ENCODE results near the gene SLC35G2. TPM values are rescaled to one million over a fixed set of nuclear protein-coding genes. Genes with fewer than 3 reads are reported as not detected.

Gene SLC35G2
- total RNA-seq, 1 experiment from 2014 or later: 26.4 TPM

DNA sequence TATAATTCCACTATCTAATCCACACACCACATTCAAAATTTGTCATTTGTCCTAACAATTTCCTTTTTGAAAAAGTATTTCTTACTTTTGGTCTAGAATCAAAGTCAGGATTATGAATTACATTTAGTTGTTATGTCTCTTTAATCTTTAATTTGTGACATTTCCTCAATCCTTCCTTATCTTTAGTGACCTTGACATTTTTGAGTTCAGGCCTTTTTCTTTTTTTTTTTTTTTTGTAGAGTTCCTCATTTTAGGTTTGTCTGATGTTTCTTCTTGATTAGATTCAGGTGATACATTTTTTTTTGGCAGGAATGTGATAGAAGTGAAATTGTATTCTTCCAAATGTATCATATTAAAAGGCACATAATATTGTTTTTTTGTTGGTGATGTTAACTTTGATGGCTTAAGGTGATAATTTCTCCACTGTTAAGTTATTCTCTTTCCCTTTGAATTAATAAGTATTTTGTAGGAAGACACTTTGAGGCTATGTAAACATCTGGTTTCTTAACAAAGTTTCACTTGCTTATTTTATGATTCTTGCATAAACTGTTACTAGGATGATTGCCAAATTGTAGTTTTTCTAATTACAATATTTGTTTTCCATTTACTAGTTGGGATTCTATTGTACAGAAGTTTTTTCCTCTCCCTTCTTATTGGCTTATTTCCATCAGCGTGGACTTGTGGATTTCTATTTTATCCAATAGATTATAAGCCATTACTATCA is 16.3 kb downstream of the SLC35G2 start:
- peaks cover 69% of the 10 kb centered on the region for H3K4me1 ChIP-seq (ENCODE audit: insufficient read depth, low read length, poor library complexity, severe bottlenecking)
- CTCF ChIA-PET: no interaction called here
- H3K36me3 ChIP-seq (ENCODE audit: insufficient read depth, low read length, poor library complexity, severe bottlenecking): no peaks in the 10 kb centered on the region
- intact Hi-C loops (cut with micrococcal nuclease; ENCODE audit: unreplicated experiment): loop anchor here (5.0 kb wide), 2 partner anchors 83 to 638 kb away; partner anchors contain the start of genes MSL2 and STAG1
- H3K4me3 ChIP-seq (ENCODE audit: low read depth, low read length, poor library complexity, severe bottlenecking): no peak overlapping the region
- POLR2A ChIA-PET (ENCODE audit: low non-redundant PET): no interaction called here
- H3K27ac ChIP-seq (ENCODE audit: low read depth, low read length, poor library complexity, severe bottlenecking): peak overlapping the region; percentile 91
- no peaks in the 10 kb centered on the region for H3K27me3 ChIP-seq (replicated peaks; ENCODE audit: insufficient read depth, low read depth, low read length, poor library complexity)
- no TSS peak for BruUV-seq (replicated peaks)
- DNase-seq (ENCODE audit: low spot score): no peak
- no peaks in the 10 kb centered on the region for H3K9me3 ChIP-seq (ENCODE audit: low read depth, low read length, poor library complexity, severe bottlenecking)
- TF ChIP-seq, protein P1, sequence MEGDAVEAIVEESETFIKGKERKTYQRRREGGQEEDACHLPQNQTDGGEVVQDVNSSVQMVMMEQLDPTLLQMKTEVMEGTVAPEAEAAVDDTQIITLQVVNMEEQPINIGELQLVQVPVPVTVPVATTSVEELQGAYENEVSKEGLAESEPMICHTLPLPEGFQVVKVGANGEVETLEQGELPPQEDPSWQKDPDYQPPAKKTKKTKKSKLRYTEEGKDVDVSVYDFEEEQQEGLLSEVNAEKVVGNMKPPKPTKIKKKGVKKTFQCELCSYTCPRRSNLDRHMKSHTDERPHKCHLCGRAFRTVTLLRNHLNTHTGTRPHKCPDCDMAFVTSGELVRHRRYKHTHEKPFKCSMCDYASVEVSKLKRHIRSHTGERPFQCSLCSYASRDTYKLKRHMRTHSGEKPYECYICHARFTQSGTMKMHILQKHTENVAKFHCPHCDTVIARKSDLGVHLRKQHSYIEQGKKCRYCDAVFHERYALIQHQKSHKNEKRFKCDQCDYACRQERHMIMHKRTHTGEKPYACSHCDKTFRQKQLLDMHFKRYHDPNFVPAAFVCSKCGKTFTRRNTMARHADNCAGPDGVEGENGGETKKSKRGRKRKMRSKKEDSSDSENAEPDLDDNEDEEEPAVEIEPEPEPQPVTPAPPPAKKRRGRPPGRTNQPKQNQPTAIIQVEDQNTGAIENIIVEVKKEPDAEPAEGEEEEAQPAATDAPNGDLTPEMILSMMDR (conservative IDR thresholded peaks at IDR 0.05; ENCODE audit: low read depth, low read length): no peak
- TF ChIP-seq EZH2 (IDR thresholded peaks at IDR 0.05; ENCODE audit: borderline replicate concordance, low read depth, low read length, poor library complexity, severe bottlenecking): no peak

DNA sequence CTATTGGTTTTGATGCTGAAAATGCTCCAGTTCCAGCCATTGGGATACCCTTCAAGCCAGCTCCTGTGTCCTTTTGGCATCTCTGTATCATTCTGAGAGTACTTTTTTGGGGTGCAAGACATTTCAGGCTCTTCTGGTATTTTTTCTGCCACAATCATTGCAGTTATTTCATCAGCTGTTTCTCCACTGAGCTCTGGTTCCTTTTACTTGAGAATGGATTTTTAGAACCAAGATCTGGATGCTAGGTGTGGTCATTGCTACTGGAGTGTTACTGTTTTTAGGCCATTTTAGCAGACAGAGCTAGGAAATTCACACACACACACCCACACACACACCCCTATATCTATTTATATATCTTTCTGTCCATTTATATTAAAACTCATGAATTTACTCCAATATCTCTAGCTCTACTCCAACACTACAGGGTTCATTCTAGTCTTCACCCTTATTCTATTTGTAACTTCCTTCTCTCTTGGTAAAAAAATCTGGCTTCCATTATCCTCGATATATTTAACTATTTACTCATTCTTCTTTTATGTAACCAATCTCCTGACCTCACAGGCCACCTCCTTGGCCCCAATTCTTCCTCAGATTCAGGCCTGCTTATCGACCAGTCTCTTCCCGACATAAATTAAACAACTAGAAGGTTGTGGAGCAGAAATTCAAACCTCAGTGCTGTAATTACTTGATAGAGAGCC is 17.0 kb downstream of the SLC35G2 start:
- H3K27me3 ChIP-seq (replicated peaks; ENCODE audit: insufficient read depth, low read depth, low read length, poor library complexity): no peaks in the 10 kb centered on the region
- CTCF ChIA-PET: no interaction called here

DNA sequence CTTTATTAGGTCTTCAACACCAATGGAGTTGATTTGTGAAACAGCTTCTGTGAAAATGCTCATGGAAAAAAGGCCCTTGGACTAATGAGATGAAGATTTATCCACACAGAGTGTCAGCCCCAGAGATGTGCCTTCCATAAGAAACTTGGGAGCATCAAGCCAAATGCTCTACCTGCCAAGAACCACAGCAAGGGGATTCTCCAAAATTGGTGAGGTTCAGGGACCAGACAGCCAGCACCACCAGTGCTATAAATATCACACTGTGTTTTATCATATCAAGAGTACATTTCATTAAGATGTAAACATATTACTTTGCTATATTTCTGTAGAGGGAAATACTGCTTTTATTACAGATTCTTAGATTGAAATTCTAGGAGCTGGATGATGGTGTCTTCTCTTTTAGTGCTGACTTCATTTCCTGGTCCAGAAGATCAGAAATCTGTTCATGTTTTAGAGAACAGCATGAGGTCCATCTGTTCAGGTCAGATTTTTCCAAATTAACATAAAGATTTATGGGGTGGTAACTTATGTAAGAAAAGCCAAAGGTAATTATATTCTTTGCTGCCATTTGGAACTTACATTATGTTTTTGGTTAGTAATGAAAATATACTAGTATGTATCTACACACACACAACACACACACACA is 17.7 kb downstream of the SLC35G2 start:
- intact Hi-C loops (cut with micrococcal nuclease; ENCODE audit: unreplicated experiment): loop anchor here (5.0 kb wide), 2 partner anchors 84 to 639 kb away; partner anchors contain the start of genes MSL2 and STAG1
- DNase-seq (ENCODE audit: low spot score): peak; percentile 79
- POLR2A ChIA-PET (ENCODE audit: low non-redundant PET): no interaction called here
- no peaks in the 10 kb centered on the region for H3K27me3 ChIP-seq (replicated peaks; ENCODE audit: insufficient read depth, low read depth, low read length, poor library complexity)
- no peaks in the 10 kb centered on the region for H3K9me3 ChIP-seq (ENCODE audit: low read depth, low read length, poor library complexity, severe bottlenecking)
- peaks cover 73% of the 10 kb centered on the region for H3K4me1 ChIP-seq (ENCODE audit: insufficient read depth, low read length, poor library complexity, severe bottlenecking)
- H3K36me3 ChIP-seq (ENCODE audit: insufficient read depth, low read length, poor library complexity, severe bottlenecking): no peaks in the 10 kb centered on the region
- H3K27ac ChIP-seq (ENCODE audit: low read depth, low read length, poor library complexity, severe bottlenecking): peak overlapping the region; percentile 91
- no peak overlapping the region for H3K4me3 ChIP-seq (ENCODE audit: low read depth, low read length, poor library complexity, severe bottlenecking)
- TF ChIP-seq, protein P1 (conservative IDR thresholded peaks at IDR 0.05; ENCODE audit: low read depth, low read length): no peak
- TF ChIP-seq EZH2 (IDR thresholded peaks at IDR 0.05; ENCODE audit: borderline replicate concordance, low read depth, low read length, poor library complexity, severe bottlenecking): no peak
- CTCF ChIA-PET: no interaction called here
- no TSS peak for BruUV-seq (replicated peaks)

More for the DNA sequence above, 17.0 kb downstream of the SLC35G2 start:
- POLR2A ChIA-PET (ENCODE audit: low non-redundant PET): no interaction called here
- no peaks in the 10 kb centered on the region for H3K9me3 ChIP-seq (ENCODE audit: low read depth, low read length, poor library complexity, severe bottlenecking)
- H3K27ac ChIP-seq (ENCODE audit: low read depth, low read length, poor library complexity, severe bottlenecking): peak overlapping the region; percentile 91
- peaks cover 76% of the 10 kb centered on the region for H3K4me1 ChIP-seq (ENCODE audit: insufficient read depth, low read length, poor library complexity, severe bottlenecking)
- no peak for DNase-seq (ENCODE audit: low spot score)
- intact Hi-C loops (cut with micrococcal nuclease; ENCODE audit: unreplicated experiment): loop anchor here (5.0 kb wide), 2 partner anchors 84 to 639 kb away; partner anchors contain the start of genes MSL2 and STAG1
- BruUV-seq (replicated peaks): no TSS peak
- no peak overlapping the region for H3K4me3 ChIP-seq (ENCODE audit: low read depth, low read length, poor library complexity, severe bottlenecking)
- no peaks in the 10 kb centered on the region for H3K36me3 ChIP-seq (ENCODE audit: insufficient read depth, low read length, poor library complexity, severe bottlenecking)
- no peak for TF ChIP-seq EZH2 (IDR thresholded peaks at IDR 0.05; ENCODE audit: borderline replicate concordance, low read depth, low read length, poor library complexity, severe bottlenecking)
- TF ChIP-seq, protein P1 (conservative IDR thresholded peaks at IDR 0.05; ENCODE audit: low read depth, low read length): no peak
